Spleen (tissue), 11 donors: ENCODE results near the gene TDRKH. TPM values are rescaled to one million over a fixed set of nuclear protein-coding genes. Genes with fewer than 3 reads are reported as not detected.
A peak's percentile ranks its signal among the peaks of the same experiment; 100 is the strongest.

Source experiments
- DNase-seq: peaks from one replicate; pipeline ENCODE4 v3.0.0-alpha.2; 2020
- H3K27ac ChIP-seq, 8 donors: fragments of 200-600 bp; sonication (generic) in 7 of 8; 1 replicate in 4 of 8; 2 replicates in 4 of 8; pipeline versions ENCODE4 v1.5.0 to v1.8.0; 2016 to 2021; ENCODE audit warnings: inconsistent platforms in 4 of 8, mild to moderate bottlenecking in 4 of 8, moderate library complexity in 1 of 8
- H3K27me3 ChIP-seq, 7 donors: fragments of 200-600 bp; sonication (generic) in 6 of 7; replicated peaks in 1 of 7; 1 replicate in 4 of 7; 2 replicates in 3 of 7; pipeline versions ENCODE4 v1.5.0 to v1.8.0; 2016 to 2021; ENCODE audit warnings: inconsistent platforms in 3 of 7, mild to moderate bottlenecking in 1 of 7
- H3K36me3 ChIP-seq, 6 donors: fragments of 200-600 bp; sonication (generic) in 5 of 6; 1 replicate in 4 of 6; 2 replicates in 2 of 6; pipeline versions ENCODE4 v1.5.0 to v1.8.0; 2016 to 2021; ENCODE audit warnings: inconsistent platforms in 2 of 6
- H3K4me1 ChIP-seq, 6 donors: fragments of 200-600 bp; sonication (generic) in 5 of 6; 1 replicate in 3 of 6; 2 replicates in 3 of 6; pipeline versions ENCODE4 v1.5.0 to v1.8.0; 2016 to 2021; ENCODE audit warnings: inconsistent platforms in 3 of 6
- H3K4me3 ChIP-seq, 8 donors: fragments of 200-600 bp; sonication (generic) in 7 of 8; 1 replicate in 4 of 8; 2 replicates in 4 of 8; pipeline versions ENCODE4 v1.5.0 to v1.8.0; 2016 to 2021; ENCODE audit warnings: inconsistent platforms in 4 of 8, mild to moderate bottlenecking in 4 of 8, moderate library complexity in 2 of 8
- H3K9me3 ChIP-seq, 8 donors: fragments of 200-600 bp; sonication (generic) in 7 of 8; 1 replicate in 4 of 8; 2 replicates in 4 of 8; pipeline versions ENCODE4 v1.5.0 to v1.8.0; 2016 to 2021; ENCODE audit warnings: inconsistent platforms in 4 of 8
- POLR2A ChIP-seq, 3 donors: fragments of 450-650 bp; IDR thresholded peaks; one replicate each; pipeline ENCODE4 v1.5.1; 2017; ENCODE audit warnings: antibody characterized with exemption in 3 of 3, mild to moderate bottlenecking in 1 of 3
- POLR2AphosphoS5 ChIP-seq, 3 donors: sonication (generic); formaldehyde crosslinking; IDR thresholded peaks; one replicate each; pipeline ENCODE4 v1.5.1; 2017; ENCODE audit warnings: antibody characterized with exemption in 3 of 3
- WGBS, 5 donors: extraction: QIAGEN DNeasy Blood & Tissue Kit in 3 of 5; methylation state at CpG; one replicate each; pipeline versions ENCODE4 v1.1.5 to v1.1.7; 2013 to 2018; 5-methylcytosine and 5-hydroxymethylcytosine counted together
- intact Hi-C: fragments of 100-400 bp; cut with DNase I; formaldehyde crosslinking; loops from one replicate; pipeline ENCODE4 v1.15.0; 2023; ENCODE audit warnings: low total_unique reads
- polyA plus RNA-seq, 3 donors: library from polyadenylated mRNA; stranded (reverse); fragments of 200-250 nt; gene quantifications; one replicate each; pipeline ENCODE4 v1.2.1, GENCODE V29; 2013
- total RNA-seq, 7 donors: library from RNA; depleted of rRNA in 3 of 7; stranded (reverse); fragments of >200 nt in 3 of 7; fragmentation: NEBNext Ultra II Directional in 4 of 7; extraction: Animal tissue kit (Norgen Biotek cat#: 25700) in 4 of 7; gene quantifications; one replicate each; pipeline versions ENCODE4 v1.1.0 to v1.2.1, GENCODE V29; 2016 to 2021
- TF ChIP-seq, protein P1 (sequence below), 11 experiments: fragments of 200-600 bp in 7 of 11; fragments of 450-650 bp in 4 of 11; sonication (generic) in 4 of 11; IDR thresholded peaks in 8 of 11; conservative IDR thresholded peaks in 3 of 11; 1 replicate in 7 of 11; 2 replicates in 4 of 11; pipeline versions ENCODE4 v1.4.0 to v1.8.0; 2016 to 2021; ENCODE audit warnings: antibody characterized with exemption in 11 of 11, inconsistent platforms in 4 of 11, mild to moderate bottlenecking in 1 of 11
- donor health status: healthy with polysubstance abuse.
- donor health status: DM: no; HTN: no; CAD: no; lungs with moderate emphysema.
- donor health status: DM: no; HTN: no; CAD: no.
- donor health status: Bipolar disorder and iron deficiency.
- donor health status: healthy.
- donor health status: DM: no; HTN: no; CAD: no.
- donor health status: DM: yes; HTN: yes; CAD: no.

TDRKH gene
- total and polyA plus RNA-seq, 10 donors: 3.1 to 21.6 (median 12.5) TPM

DNA sequence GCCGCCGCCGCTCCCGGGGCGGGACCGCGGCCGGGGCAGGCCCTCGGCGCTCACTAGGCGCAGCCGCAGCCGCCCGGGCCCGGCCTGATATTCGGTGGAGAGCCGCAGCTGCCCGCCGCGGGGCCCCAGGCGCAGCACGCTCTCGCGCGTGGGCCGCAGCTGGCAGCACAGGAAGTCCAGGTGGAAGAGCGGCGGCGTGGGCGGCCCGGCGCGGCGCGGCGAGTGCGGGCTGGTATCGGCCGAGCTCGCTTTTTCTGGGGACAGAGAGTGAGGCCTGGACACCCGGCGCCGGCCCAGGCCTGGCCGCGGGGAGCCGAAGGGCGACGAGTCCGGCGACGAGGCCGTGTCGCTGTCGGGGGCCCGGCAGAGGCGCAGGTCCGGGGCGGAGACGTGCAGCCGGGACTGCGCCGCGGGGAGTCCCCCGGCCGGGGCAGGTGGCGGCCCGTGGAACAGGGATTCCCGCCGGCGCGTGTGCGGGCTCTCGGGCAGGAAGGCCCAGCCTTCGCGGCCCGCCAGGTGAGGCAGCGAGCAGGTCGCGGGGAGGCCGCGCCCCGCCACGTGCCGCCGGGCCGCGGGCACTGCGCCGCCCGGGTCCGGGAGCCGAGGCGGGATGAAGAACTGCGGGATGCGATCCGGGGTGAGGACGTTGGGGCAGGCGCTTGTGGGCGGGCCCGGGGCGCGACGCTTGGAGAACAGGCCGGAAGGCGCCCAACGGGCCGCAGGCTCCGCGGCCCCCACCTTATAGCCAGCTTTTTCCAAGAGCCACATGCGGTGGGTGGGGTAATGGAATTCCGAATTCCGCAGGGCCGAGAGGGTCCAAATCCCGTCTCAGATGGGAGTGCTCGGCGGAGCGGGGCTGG is 48.2 kb upstream of the TDRKH start:
- Histone ChIP-seq H3K9me3 (no peaks in the 10 kb centered on the region), H3K4me3 (peak overlapping the region; percentile 24 to 71 (median 46)), H3K4me1 (peaks cover 15 to 52% (median 36%) of the 10 kb centered on the region in 6 donors), H3K36me3 (no peaks in the 10 kb centered on the region), H3K27me3 (peaks cover 0 to 41% (median 34%) of the 10 kb centered on the region in 7 donors), H3K27ac (peak overlapping the region in 5 of 8 donors; percentile 22 to 69 (median 66))
- DNase-seq: peak; percentile 86
- 0 to 2% (median 1%) methylated on average over 26 to 117 of the region's 117 CpGs for WGBS, 5 donors
- TF ChIP-seq POLR2A (IDR thresholded peaks at IDR 0.05) (no peak), POLR2AphosphoS5 (IDR thresholded peaks at IDR 0.05) (peak in 2 of 3 donors; percentile 45 to 46)
- intact Hi-C loops: loop anchor here (10.0 kb wide), 1 partner anchor 244 kb away; no protein-coding TSS in a partner anchor

DNA sequence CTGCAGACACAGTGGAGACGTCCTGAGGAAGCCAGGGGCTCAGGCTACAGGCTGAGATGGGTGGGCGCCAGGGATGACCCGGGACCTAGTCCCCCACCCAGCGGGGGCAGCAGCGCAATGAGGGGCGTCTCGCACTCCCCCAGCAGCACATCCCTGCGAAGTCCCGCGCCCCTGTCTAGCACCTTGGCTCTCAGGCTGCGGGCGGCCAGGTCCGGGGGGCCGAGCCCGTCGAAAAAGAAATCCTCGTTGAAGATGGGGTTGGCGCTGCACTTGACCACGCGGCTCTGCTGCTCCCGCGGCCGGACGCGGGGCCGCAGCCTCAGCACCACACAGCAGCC is 47.6 kb upstream of the TDRKH start:
- DNase-seq: peak; percentile 81
- Histone ChIP-seq H3K9me3 (no peaks in the 10 kb centered on the region), H3K27ac (peak overlapping the region in 4 of 8 donors; percentile 22 to 69 (median 66)), H3K4me1 (peaks cover 15 to 53% (median 36%) of the 10 kb centered on the region in 6 donors), H3K4me3 (peak overlapping the region in 7 of 8 donors; percentile 24 to 71 (median 48)), H3K36me3 (no peaks in the 10 kb centered on the region), H3K27me3 (peaks cover 0 to 41% (median 34%) of the 10 kb centered on the region in 7 donors)
- TF ChIP-seq POLR2AphosphoS5 (IDR thresholded peaks at IDR 0.05) (no peak), POLR2A (IDR thresholded peaks at IDR 0.05) (no peak)
- TF ChIP-seq, protein P1, sequence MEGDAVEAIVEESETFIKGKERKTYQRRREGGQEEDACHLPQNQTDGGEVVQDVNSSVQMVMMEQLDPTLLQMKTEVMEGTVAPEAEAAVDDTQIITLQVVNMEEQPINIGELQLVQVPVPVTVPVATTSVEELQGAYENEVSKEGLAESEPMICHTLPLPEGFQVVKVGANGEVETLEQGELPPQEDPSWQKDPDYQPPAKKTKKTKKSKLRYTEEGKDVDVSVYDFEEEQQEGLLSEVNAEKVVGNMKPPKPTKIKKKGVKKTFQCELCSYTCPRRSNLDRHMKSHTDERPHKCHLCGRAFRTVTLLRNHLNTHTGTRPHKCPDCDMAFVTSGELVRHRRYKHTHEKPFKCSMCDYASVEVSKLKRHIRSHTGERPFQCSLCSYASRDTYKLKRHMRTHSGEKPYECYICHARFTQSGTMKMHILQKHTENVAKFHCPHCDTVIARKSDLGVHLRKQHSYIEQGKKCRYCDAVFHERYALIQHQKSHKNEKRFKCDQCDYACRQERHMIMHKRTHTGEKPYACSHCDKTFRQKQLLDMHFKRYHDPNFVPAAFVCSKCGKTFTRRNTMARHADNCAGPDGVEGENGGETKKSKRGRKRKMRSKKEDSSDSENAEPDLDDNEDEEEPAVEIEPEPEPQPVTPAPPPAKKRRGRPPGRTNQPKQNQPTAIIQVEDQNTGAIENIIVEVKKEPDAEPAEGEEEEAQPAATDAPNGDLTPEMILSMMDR (IDR thresholded peaks at IDR 0.05 in 8 of 11, conservative IDR thresholded peaks at IDR 0.05 in 3 of 11): no peak
- intact Hi-C loops: loop anchor here (10.0 kb wide), 1 partner anchor 243 kb away; no protein-coding TSS in a partner anchor
- 5 to 15% (median 7%) methylated on average over 7 to 26 of the region's 26 CpGs for WGBS, 5 donors

DNA sequence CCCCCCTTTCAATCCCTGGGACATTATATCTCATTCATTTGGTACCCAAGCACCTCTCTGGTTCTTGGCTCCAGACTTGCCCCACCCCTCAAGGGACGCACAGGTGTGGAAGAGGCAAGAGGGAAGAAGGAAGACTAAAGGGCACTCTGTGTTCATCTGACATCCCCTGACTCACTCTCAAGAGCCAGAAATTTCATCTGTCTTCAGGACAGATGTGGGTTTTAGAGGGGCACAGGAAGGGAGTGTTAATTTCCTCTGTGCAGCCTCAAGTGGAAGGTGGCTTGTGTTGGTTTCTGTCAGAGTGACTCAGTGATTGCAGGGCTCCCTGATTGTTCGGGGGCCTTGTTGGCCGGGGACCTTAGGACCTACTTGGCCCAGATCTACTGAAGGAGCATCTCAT is 46.9 kb upstream of the TDRKH start:
- Histone ChIP-seq H3K27me3 (peaks cover 0 to 41% (median 34%) of the 10 kb centered on the region in 7 donors), H3K27ac (peak overlapping the region in 2 of 8 donors; percentile 67 to 69), H3K4me1 (peaks cover 15 to 53% (median 36%) of the 10 kb centered on the region in 6 donors), H3K4me3 (peak overlapping the region in 1 of 8 donors; percentile 71), H3K36me3 (no peaks in the 10 kb centered on the region), H3K9me3 (no peaks in the 10 kb centered on the region)
- no peak for DNase-seq
- 18 to 37% (median 21%) methylated on average over 3 of the region's 3 CpGs for WGBS, 5 donors
- intact Hi-C loops: loop anchor here (10.0 kb wide), 1 partner anchor 242 kb away; no protein-coding TSS in a partner anchor
- TF ChIP-seq, protein P1 (IDR thresholded peaks at IDR 0.05 in 8 of 11, conservative IDR thresholded peaks at IDR 0.05 in 3 of 11): no peak
- TF ChIP-seq POLR2AphosphoS5 (IDR thresholded peaks at IDR 0.05) (no peak), POLR2A (IDR thresholded peaks at IDR 0.05) (no peak)

DNA sequence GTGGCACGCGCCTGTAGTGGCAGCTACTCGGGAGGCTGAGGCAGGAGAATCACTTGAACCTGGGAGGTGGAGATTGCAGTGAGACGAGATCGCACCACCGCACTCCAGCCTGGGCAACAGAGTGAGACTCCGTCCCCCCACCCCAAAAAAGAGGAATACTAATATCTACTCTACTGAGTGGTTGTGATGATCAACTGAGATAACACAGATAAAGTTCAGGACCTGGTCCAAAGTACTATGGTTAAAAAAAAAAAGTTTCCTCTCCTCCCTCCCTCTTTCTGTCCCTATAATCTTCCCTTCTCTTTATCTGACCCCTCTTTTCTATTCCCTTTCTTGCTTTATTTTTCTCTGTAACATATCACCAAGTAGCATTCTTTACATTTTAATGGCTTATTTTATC is 45.3 kb upstream of the TDRKH start:
- TF ChIP-seq, protein P1 (IDR thresholded peaks at IDR 0.05 in 8 of 11, conservative IDR thresholded peaks at IDR 0.05 in 3 of 11): no peak
- TF ChIP-seq POLR2AphosphoS5 (IDR thresholded peaks at IDR 0.05) (no peak), POLR2A (IDR thresholded peaks at IDR 0.05) (no peak)
- H3K27ac ChIP-seq: no peak overlapping the region
- peaks cover 15 to 60% (median 40%) of the 10 kb centered on the region in 6 donors for H3K4me1 ChIP-seq
- WGBS, 5 donors: 91 to 98% (median 93%) methylated on average over 7 of the region's 7 CpGs
- H3K36me3 ChIP-seq: no peaks in the 10 kb centered on the region
- DNase-seq: no peak
- peaks cover 0 to 39% (median 34%) of the 10 kb centered on the region in 7 donors for H3K27me3 ChIP-seq
- H3K4me3 ChIP-seq: no peak overlapping the region
- no peaks in the 10 kb centered on the region for H3K9me3 ChIP-seq
- intact Hi-C loops: loop anchor here (10.0 kb wide), 1 partner anchor 241 kb away; no protein-coding TSS in a partner anchor
